Stomach (tissue), 4 donors: ENCODE results near the gene CHD6.

ENCODE experiments used
- POLR2AphosphoS5 ChIP-seq, 3 donors: sonication (generic); formaldehyde crosslinking; IDR thresholded peaks; one replicate each; pipeline ENCODE4 v1.6.1; 2016; ENCODE audit warnings: antibody characterized with exemption in 3 of 3
- TF ChIP-seq, protein P1 (sequence below), 7 experiments: fragments of 450-650 bp in 4 of 7; fragments of 200-600 bp in 3 of 7; sonication (generic) in 3 of 7; IDR thresholded peaks; one replicate each; pipeline ENCODE4 v1.5.1; 2016 to 2019; ENCODE audit warnings: antibody characterized with exemption in 7 of 7, control low read depth in 2 of 7, mild to moderate bottlenecking in 1 of 7

DNA sequence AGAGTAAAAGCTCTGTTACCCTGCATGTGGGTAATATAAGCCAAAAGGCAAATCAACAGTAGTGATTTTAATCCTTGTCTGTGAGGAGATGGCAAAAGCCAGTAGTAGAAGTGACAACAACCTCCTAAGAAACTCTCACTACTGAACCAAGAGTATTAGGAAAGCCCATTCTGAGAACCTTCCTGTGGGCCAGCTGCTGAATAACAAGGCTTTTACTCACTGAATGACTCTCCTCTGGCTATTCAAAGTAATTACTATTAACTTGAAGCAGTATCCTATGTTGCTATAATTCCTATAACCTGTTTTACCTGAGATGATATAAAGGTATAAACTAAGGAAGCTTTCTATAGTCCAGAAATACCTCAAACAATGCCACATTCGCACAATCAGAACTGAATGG lies 55.1 kb downstream of the CHD6 start:
- TF ChIP-seq, protein P1, sequence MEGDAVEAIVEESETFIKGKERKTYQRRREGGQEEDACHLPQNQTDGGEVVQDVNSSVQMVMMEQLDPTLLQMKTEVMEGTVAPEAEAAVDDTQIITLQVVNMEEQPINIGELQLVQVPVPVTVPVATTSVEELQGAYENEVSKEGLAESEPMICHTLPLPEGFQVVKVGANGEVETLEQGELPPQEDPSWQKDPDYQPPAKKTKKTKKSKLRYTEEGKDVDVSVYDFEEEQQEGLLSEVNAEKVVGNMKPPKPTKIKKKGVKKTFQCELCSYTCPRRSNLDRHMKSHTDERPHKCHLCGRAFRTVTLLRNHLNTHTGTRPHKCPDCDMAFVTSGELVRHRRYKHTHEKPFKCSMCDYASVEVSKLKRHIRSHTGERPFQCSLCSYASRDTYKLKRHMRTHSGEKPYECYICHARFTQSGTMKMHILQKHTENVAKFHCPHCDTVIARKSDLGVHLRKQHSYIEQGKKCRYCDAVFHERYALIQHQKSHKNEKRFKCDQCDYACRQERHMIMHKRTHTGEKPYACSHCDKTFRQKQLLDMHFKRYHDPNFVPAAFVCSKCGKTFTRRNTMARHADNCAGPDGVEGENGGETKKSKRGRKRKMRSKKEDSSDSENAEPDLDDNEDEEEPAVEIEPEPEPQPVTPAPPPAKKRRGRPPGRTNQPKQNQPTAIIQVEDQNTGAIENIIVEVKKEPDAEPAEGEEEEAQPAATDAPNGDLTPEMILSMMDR (IDR thresholded peaks at IDR 0.05): no peak
- no peak for TF ChIP-seq POLR2AphosphoS5 (IDR thresholded peaks at IDR 0.05)
